ENCODE results near the gene ATAD3B.
"Not testable (repeated sequence)": the region's sequence is repeated elsewhere in the genome, so short reads cannot be mapped to it uniquely, and the experiment has no call there.

The ATAD3B gene

DNA sequence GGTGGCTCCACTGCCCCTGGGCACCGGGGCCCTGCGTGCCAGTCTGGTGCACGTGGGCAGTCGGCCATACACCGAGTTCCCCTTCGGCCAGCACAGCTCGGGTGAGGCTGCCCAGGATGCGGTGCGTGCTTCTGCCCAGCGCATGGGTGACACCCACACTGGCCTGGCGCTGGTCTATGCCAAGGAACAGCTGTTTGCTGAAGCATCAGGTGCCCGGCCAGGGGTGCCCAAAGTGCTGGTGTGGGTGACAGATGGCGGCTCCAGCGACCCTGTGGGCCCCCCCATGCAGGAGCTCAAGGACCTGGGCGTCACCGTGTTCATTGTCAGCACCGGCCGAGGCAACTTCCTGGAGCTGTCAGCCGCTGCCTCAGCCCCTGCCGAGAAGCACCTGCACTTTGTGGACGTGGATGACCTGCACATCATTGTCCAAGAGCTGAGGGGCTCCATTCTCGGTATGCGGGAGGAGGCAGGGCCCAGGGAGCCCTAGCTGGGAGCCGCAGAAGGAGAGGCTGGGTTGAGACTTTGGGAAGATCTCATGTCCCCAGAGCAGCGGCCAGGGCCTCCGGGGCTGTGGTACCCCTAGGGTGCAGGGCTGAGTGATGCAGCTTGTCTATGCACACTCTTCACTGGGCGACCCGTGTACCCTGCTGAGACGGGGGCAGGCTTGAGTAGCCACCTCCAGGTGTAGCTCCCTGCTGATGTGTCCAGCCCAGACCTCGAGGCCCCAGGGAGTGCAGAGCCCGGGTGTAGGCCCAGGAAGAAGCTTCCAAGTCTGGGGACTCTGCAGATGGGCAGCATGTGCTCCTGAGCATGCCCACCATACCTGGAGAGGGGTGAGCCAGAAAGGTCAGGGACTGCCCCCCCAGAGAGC is 34.3 kb upstream of the ATAD3B start:
- intact Hi-C loops (cut with micrococcal nuclease): no loop called here
- Mint-ChIP-seq H3K9me3 (no peaks in the 10 kb centered on the region), H3K27me3 (peaks cover 79% of the 10 kb centered on the region)

DNA sequence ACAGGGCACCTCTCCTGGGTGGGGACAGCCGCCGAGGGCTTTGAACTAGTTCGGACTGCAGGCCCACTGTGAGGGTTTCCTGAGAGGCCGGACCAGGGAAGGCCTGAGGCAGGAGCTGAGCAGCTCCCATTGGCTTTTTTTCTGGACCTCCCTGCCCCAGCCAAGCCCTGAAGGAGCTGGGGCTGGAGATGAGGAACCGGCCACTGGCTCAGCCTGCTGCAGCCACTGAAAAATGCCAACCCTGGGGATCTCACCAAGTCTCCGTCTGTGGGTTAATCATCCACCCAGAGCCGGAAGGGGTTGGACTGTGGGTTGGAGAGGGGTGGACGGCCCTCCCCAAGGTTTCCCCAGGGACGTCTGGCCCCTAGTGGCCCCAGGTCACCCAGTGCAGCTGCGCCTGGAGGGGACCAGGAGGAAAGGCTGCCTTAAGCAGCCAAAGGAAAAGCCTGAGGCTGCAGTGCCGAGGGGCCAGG is 33.6 kb upstream of the ATAD3B start:
- Mint-ChIP-seq H3K4me3 (no peak overlapping the region), H3K27me3 (peaks cover 72% of the 10 kb centered on the region), H3K36me3 (ENCODE audit: low read depth) (no peaks in the 10 kb centered on the region), H3K9me3 (no peaks in the 10 kb centered on the region), H3K27ac (no peak overlapping the region), H3K4me1 (ENCODE audit: low read depth) (peaks cover 34% of the 10 kb centered on the region)
- intact Hi-C loops (cut with micrococcal nuclease): no loop called here

More for the DNA sequence above, 34.3 kb upstream of the ATAD3B start:
- H3K4me3 Mint-ChIP-seq: no peak overlapping the region
- H3K27ac Mint-ChIP-seq: no peak overlapping the region
- peaks cover 34% of the 10 kb centered on the region for H3K4me1 Mint-ChIP-seq (ENCODE audit: low read depth)
- H3K36me3 Mint-ChIP-seq (ENCODE audit: low read depth): no peaks in the 10 kb centered on the region

DNA sequence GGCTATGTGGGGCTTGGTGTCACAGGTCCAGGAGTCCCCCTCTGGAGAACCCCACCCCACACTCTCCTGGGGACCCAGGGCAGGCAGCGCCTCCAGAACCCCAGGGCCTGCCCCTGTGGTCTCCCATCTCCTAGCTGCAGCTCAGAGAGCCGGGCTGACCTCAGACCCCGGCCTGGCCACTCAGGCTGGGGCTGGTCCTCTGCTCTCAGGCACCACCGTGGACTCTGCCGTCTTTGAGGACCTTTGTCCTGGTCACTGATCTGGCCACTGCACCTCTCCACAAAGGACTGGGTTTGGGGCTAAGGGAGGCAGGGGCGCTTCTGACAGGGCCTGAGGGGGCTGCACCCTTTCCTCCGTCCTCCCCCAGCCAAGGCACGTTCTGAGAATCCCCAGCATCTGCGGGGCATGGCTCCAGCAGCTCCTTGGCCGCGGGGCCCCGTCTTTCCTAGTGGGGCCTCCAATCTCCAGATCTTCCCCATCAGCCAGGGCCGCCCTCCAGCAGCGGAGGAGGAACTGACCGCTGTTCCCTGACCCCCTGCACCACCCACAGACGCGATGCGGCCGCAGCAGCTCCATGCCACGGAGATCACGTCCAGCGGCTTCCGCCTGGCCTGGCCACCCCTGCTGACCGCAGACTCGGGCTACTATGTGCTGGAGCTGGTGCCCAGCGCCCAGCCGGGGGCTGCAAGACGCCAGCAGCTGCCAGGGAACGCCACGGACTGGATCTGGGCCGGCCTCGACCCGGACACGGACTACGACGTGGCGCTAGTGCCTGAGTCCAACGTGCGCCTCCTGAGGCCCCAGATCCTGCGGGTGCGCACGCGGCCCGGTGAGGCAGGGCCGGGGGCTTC is 32.8 kb upstream of the ATAD3B start:
- Mint-ChIP-seq H3K27ac (no peak overlapping the region), H3K36me3 (ENCODE audit: low read depth) (no peaks in the 10 kb centered on the region), H3K9me3 (no peaks in the 10 kb centered on the region), H3K27me3 (peaks cover 64% of the 10 kb centered on the region), H3K4me1 (ENCODE audit: low read depth) (peaks cover 29% of the 10 kb centered on the region), H3K4me3 (no peak overlapping the region)
- intact Hi-C loops (cut with micrococcal nuclease): no loop called here

DNA sequence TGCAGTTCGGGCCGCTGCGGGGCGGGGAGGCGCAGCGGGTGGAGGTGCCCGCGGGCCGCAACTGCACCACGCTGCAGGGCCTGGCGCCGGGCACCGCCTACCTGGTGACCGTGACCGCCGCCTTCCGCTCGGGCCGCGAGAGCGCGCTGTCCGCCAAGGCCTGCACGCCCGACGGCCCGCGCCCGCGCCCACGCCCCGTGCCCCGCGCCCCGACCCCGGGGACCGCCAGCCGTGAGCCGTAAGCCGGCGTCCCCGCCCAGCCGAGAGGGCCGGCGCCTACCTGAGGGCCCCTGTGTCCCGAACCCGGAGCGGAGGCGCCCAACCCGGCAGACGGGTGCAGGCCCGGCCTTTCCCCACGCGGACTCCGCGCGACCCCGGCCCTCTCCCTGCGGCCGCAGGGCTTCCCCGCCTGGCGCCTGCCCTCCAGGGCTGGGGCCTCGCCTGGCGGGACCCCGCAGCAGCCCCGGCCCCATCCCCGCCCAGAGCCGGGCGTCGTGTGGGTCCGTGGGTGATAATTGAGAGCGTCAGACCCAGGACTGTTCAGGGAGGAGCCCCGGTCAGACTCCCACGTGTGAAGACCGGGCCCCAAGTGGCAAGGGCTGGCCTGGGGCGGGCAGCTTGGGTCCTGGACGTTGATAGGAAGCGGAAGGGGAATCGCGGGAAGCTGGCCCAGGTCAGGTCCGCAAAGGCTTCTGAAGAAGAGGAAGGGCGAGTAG is 31.9 kb upstream of the ATAD3B start:
- H3K36me3 Mint-ChIP-seq (ENCODE audit: low read depth): no peaks in the 10 kb centered on the region
- H3K27ac Mint-ChIP-seq: no peak overlapping the region

DNA sequence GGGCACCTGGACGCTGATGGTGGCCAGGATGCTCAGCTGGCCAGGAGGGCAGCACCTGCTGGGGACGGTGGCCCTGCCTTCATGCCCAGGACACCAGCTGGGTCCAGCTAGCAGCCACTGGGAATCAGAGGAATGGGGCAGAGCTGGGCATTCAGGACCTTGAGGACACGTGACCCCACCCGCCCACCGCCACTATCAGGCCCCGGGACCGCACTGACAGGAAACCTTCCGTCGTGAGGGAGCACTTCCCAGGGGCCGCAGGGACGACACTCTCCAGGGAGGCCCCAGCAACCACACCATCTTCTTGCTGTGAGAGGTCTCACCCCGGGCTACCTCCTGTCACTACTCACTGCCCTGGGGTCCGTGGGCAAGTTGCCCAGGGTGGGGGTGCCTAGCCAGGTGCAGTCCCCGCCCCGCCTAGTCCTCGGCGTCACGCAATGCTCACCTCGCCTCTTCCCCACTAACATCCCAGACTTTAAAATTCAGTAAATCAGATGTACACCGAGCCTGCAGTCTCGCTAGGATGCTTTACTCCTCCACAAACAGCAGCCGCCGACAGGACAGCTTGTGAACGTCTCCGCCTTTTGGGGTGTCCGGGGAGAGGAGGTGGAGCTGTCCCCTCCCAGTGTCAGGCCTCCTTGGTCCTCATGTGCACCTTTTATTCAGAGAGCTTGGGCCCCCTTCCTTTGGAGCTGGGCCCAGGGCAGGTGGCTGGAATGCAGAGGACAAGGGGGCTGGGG is 31.1 kb upstream of the ATAD3B start:
- Mint-ChIP-seq H3K36me3 (ENCODE audit: low read depth) (no peaks in the 10 kb centered on the region), H3K27me3 (peaks cover 50% of the 10 kb centered on the region), H3K4me3 (no peak overlapping the region), H3K4me1 (ENCODE audit: low read depth) (peaks cover 14% of the 10 kb centered on the region), H3K9me3 (no peaks in the 10 kb centered on the region), H3K27ac (no peak overlapping the region)
- intact Hi-C loops (cut with micrococcal nuclease): no loop called here

More for the DNA sequence above, 31.9 kb upstream of the ATAD3B start:
- Mint-ChIP-seq H3K9me3 (no peaks in the 10 kb centered on the region), H3K27me3 (peaks cover 57% of the 10 kb centered on the region), H3K4me3 (no peak overlapping the region), H3K4me1 (ENCODE audit: low read depth) (peaks cover 20% of the 10 kb centered on the region)
- intact Hi-C loops (cut with micrococcal nuclease): no loop called here

DNA sequence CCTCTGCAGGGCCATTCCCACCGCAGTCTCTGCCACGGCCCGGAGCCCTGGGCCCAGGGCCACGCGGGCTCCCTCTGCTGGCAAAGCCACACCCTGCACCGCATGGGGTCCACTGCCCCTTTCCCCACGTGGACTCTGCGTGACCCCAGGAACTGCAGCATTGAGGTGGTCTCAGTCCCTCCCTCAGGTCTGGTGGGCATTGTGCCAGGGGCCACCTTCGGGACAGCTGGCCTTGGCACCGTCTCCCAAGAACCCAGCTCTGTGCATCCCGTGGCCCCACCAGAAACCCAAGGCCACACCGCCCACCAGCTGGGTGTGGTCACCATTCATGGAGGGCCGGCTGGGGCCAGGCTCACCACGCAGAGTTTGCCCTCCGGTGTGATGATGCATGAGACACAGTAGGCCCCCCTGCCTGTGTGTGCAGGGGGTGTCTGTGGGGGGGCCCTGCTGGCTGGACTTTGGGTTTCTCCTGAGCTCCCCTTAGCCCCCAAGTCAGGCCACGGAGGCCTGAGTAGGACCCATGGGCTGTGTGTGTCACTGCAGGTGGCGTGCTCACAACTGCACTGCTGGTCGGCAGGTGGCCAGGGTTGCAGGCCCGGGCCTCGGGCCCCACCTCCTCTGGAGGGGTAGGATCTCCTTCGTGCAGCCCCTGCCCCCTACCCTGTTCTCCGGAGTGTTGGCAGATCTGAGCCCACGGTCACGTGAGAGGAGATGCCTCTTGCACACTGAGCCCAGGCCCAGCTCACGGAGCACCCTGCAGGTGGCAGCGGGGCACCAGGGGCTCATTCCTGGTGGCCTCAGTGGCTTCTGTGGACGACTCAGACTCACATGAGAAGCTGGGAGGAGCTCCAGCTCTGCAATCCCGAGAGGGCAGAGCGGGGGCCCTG is 30.3 kb upstream of the ATAD3B start:
- H3K4me3 Mint-ChIP-seq: no peak overlapping the region
- H3K36me3 Mint-ChIP-seq (ENCODE audit: low read depth): no peaks in the 10 kb centered on the region
- H3K27me3 Mint-ChIP-seq: peaks cover 45% of the 10 kb centered on the region
- no peak overlapping the region for H3K27ac Mint-ChIP-seq
- intact Hi-C loops (cut with micrococcal nuclease): no loop called here
- H3K9me3 Mint-ChIP-seq: no peaks in the 10 kb centered on the region
- H3K4me1 Mint-ChIP-seq (ENCODE audit: low read depth): peaks cover 11% of the 10 kb centered on the region

DNA sequence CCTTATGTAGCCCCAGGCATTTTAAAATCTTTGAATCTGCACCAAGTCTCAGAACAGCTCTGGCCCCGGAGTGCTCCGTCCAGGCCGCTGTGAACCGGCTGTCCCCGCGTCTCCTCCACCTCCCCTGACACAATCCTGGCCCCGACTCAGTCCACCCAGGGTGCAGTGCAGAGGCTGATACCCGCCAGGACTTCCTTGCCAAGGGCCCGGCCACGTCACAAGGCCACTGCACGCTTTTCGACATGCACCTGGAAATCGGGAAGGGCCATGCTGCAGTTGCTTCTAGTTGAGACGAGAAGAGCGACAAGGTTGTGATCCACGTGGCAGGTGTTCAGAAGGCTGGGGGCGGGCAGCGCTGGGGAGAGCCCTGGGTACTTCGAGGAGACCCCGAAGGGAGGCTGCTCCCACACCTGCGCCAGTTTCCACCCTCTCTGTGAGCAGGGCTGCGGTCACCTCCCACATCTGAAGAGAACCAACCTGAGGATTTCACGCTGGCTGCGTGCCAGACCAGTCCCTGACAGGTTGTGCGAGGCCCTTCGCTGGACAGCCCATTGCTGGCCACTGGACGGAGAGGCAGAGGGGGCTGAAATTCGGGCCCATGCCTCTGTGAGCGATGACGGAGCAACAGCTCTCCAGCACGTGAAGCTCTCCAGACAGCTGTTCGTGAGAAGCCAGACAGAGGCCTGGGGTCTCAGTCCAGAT is 29.3 kb upstream of the ATAD3B start:
- H3K4me1 Mint-ChIP-seq (ENCODE audit: low read depth): peaks cover 7% of the 10 kb centered on the region
- intact Hi-C loops (cut with micrococcal nuclease): no loop called here
- H3K36me3 Mint-ChIP-seq (ENCODE audit: low read depth): no peaks in the 10 kb centered on the region
- H3K27ac Mint-ChIP-seq: no peak overlapping the region
- peaks cover 36% of the 10 kb centered on the region for H3K27me3 Mint-ChIP-seq
- no peaks in the 10 kb centered on the region for H3K9me3 Mint-ChIP-seq
- H3K4me3 Mint-ChIP-seq: no peak overlapping the region

DNA sequence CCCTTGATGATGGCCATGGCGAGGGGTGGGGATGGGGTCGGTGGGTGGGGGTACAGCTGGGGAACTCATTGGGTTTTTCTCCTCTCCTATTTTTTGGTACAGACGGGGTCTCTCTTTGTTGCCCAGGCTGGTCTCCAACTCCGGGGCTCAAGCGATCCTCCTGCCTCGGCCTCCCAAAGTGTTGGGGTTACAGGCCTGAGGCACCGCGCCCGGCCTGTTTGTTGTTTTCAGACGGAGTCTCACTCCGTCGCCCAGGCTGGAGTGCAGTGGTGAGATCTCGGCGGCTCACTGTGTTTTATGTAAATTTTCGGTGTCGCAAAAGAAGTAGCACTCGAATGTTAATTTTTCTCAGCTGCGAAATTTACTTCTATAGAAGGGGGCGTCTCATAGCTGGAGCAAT is 24.9 kb upstream of the ATAD3B start:
- H3K27ac Mint-ChIP-seq; H3K4me1 Mint-ChIP-seq (ENCODE audit: low read depth); H3K4me3 Mint-ChIP-seq; intact Hi-C loops (cut with micrococcal nuclease); H3K36me3 Mint-ChIP-seq (ENCODE audit: low read depth); H3K9me3 Mint-ChIP-seq: not testable (repeated sequence)
- peaks cover 16% of the 10 kb centered on the region for H3K27me3 Mint-ChIP-seq

DNA sequence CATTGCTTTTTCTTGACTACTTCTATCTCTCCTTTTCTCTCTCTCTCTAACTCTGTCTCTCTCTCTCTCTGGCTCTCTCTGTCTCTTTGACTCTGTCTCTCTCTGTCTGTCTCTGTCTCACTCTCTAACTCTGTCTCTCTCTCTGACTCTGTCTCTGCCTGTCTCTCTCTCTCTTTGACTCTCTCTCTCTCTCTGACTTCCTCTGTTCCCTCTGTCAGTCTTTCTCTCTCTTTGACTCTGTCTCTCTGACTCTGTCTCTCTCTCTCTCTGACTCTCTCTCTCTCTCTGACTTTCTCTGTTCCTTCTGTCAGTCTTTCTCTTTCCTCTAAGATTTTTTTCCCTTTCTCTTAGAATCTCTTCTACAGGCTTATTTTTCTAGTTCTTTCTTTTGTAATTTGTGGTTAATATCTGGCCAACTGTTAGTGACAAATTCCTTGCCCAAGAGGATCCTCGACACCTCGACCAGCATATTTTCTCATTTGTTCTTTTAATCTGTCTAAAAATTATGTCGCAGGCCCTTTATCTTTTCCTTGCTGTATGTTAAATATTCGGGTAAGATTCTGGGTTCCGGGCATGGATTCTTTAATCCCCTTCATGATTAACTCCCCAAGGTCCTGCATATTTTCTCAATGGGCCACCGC is 22.3 kb upstream of the ATAD3B start, which contains the start of gene ATAD3C:
Gene ATAD3C (plus strand): TSS at position 591 of the 641 bp plus-strand sequence. CDS start 995 bp downstream, outside the sequence.
- H3K4me3 Mint-ChIP-seq: no peak within 1 kb of the TSS
- no peaks in the 10 kb centered on the region for H3K36me3 Mint-ChIP-seq (ENCODE audit: low read depth)
- intact Hi-C loops (cut with micrococcal nuclease): no loop called here
- H3K9me3 Mint-ChIP-seq: no peaks in the 10 kb centered on the region
- H3K27ac Mint-ChIP-seq: no peak within 1 kb of the TSS
- no peaks in the 10 kb centered on the region for H3K4me1 Mint-ChIP-seq (ENCODE audit: low read depth)
- H3K27me3 Mint-ChIP-seq: peaks cover 11% of the 10 kb centered on the region

DNA sequence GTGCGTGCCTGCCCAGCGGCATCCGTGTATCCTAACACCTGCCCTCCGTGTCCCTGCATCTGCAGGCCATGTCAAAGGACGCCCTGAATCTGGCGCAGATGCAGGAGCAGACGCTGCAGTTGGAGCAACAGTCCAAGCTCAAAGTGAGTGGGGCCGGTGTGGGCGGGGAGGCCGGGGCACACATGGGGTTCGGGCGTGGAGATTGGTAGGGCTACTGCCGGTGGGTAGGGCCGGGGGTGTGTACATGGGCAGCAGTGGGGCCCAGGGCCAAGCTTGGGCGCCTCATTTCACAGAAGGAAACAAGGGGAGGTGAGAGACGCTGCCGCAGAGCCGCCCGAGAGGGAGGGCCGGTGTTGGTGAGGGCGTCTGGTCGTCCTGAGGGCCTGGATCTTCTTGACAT is 20.9 kb upstream of the ATAD3B start:
- intact Hi-C loops (cut with micrococcal nuclease); H3K9me3 Mint-ChIP-seq; H3K4me1 Mint-ChIP-seq (ENCODE audit: low read depth); H3K4me3 Mint-ChIP-seq; H3K36me3 Mint-ChIP-seq (ENCODE audit: low read depth); H3K27ac Mint-ChIP-seq: not testable (repeated sequence)
- H3K27me3 Mint-ChIP-seq: peaks cover 12% of the 10 kb centered on the region

DNA sequence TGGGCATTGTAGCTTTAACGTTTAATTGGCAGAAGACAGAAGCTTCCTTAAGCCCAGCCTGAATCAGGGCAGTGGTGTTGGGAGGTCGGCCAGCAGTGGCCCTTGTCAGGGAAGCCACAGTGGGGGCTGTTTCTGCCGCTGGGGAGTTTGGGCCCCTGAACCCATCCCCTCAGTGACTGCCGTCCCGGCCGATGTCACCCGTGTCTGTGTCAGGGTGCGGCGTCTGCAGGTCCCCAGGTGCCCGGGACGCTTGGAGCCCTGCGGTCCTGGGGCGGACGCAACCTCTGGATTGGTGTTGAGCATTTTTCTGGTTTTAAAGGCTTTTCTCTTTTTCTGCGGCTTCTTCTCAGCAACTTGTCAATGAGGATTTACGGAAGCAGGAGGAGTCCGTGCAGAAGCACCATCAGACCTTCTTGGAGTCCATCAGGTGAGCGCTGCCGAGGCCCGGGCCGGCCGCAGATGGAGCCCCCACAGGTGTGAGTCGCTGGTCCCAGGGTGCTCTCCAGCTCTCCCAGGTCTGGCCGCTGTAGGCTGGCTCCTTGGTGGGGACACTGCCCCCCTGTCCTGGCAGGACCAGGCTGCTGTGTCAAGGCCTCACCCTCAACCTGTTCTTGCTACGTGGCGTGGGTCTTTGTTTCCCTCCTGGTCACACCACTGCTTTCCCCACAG is 19.7 kb upstream of the ATAD3B start:
- no peaks in the 10 kb centered on the region for H3K4me1 Mint-ChIP-seq (ENCODE audit: low read depth)
- no peak overlapping the region for H3K4me3 Mint-ChIP-seq
- H3K27ac Mint-ChIP-seq: no peak overlapping the region
- H3K9me3 Mint-ChIP-seq: no peaks in the 10 kb centered on the region
- intact Hi-C loops (cut with micrococcal nuclease): no loop called here
- no peaks in the 10 kb centered on the region for H3K36me3 Mint-ChIP-seq (ENCODE audit: low read depth)
- H3K27me3 Mint-ChIP-seq: peaks cover 12% of the 10 kb centered on the region
